GM21576 (cell line): ENCODE measurements around the gene PRELID2.
"Not testable (repeated sequence)": the region's sequence is repeated elsewhere in the genome, so short reads cannot be mapped to it uniquely, and the experiment has no call there.

ENCODE experiments used
- ATAC-seq: cut with Tn5 transposase; IDR thresholded peaks from one replicate; pipeline ENCODE4 v1.9.1; 2021; ENCODE audit warnings: mild to moderate bottlenecking, moderate library complexity; ENCODE audit not compliant: unreplicated experiment

PRELID2 gene

DNA sequence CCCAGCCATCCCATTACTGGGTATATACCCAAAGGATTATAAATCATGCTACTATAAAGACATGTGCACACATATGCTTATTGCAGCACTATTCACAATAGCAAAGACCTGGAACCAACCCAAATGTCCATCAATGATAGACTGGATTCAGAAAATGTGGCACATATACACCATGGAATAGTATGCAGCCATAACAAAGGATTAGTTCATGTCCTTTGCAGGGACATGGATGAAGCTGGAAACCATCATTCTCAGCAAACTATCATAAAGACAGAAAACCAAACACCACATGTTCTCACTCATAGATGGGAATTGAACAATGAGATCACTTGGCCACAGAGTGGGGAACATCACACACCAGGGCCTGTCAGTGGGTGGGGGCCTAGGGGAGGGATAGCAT lies 36.6 kb downstream of the PRELID2 start:
- ATAC-seq: not testable (repeated sequence)

DNA sequence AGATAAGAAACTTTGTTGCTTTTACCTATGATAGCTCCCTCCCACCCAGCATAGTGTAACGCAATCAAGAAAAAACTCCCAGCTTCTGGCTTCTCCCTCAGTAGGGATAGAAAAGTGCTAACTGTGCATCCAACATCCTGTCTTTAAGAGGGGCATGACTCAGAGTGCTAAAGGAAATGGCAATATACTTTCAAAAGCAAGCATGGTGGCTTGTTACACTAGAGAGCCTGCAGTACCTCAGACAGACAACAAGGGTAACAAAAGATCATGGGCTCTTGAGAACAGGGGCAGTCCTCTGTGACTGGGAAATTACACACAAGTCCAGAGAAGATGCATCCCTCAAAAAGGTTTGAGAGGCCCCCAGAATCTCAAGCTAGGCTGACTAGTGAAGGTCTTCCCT lies 37.8 kb downstream of the PRELID2 start:
- no peak for ATAC-seq

DNA sequence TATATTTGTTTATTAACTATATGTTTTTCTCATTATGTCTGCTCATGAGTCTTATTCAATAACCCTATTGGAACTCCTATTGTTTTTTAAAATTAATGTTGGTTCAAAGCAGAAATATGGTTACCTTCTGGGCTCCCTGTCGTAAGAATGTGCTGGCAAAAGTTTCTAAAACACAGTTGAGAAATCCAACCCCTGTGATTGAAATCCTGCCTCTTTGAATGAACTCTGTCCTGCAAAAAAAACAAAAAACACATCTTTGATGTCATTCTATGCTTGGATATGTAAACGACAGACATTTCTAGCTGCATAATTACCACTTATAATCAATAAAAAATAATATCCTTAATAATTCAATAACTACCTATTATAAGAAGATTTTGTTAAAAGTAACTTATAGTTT lies 38.8 kb downstream of the PRELID2 start:
- no peak for ATAC-seq

DNA sequence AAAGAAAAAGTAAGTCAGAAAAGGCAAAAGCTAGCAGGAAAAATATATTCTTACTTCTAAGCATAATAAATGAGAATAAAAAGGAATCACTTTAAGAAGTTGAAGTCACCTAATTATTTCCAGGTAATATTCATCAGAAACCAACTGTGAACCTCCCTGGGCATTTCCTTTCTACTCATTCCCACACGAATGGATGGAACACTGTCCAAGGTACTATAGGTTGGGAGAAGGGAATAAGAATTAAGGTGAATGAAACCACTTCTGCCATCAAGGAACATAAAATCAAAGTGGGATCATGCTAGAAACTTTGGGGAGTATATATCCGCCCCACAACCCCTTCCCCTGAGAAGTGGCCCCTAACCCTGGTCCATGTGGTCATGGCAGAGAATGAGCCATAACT lies 41.6 kb downstream of the PRELID2 start:
- no peak for ATAC-seq

DNA sequence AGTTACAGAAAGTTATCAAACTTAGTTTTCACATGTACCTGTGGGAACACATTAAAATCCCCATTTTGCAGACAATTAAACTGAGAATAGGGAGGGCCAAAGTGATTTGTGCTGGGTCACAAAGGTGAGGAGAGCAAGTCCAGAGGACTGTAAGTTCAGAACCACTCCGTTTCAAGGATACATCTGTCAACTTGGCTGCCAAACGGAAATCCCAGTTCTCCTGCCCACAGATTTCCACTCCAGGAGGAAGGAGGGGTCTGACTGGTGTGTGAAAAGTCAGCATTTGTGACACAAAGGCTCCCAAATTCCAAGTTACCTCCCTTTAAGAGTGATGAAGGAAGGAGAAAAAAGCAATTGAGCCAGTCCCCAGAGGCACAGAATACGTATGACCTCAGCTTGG lies 42.3 kb downstream of the PRELID2 start:
- no peak for ATAC-seq

DNA sequence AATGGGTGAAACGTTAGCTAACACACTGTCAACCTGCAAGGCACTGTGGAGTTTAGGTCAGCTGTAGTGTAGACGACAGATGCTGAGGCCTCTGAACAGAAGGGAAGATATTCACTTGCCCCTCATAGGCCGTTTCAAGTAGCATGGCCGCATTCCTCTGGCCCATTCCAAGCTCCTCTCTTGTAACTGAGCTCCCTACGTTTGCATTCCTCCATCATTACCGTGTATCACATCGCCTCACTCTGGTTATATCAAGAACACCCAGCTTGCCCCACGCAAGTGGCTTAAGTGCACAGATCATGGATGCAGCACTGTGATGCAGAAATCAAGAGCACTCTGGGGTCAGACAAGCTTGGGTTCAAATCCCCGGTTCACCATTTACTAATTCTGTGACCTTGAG lies 43.3 kb downstream of the PRELID2 start:
- ATAC-seq: no peak

DNA sequence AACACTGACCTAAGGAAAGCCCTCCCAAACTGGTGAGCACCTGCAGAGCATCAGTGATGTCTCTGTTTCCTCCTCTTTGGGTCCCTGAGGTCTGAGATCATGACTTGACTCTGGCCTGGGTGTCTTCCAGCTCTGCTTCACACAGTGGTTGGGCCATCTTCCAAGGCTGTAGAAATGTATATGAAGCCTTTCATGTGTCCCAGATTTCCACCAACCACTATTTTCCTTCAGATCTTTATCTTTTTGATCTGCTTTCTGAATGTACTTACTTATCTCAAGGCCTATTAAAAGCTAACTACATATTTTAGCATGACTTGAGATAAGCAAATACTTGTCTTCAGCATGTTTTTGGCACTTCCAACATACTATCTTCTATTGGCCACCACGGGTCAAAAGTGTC lies 47.1 kb downstream of the PRELID2 start:
- ATAC-seq: no peak

DNA sequence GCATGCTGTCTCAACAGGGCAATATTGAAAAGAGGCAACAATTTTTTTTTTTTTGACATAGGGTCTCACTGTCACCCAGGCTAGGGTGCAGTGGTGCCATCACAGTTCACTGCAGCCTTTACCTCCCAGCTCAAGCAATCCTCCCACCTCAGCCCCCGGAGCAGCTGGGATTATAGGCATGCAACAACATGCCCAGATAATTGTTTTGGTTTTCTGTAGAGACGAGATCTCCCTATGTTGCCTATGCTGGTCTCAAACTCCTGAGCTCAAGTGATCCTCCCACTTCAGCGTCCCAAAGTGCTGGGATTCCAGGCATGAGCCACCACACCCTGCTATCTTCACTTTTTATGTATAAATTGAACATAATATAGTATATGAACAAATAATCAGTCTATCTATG lies 47.6 kb downstream of the PRELID2 start:
- ATAC-seq: no peak

DNA sequence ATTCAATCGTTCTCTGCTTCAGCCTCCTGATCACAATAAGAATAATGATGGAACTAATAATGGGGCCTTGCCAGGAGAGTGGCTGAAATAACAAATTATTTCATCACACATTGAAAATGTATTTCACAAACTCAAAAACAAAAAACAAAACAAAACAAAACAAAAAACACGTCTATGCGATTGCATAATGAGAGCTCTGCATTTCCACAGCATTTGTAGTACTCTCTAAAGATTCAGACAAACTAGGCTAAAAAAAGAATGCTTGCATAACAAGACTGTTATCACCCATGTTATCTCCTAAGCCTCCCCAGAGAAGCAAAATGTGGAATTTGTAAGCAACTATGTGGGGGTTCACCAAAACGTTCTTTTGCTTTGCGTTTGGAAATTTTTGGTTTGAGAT lies 48.1 kb downstream of the PRELID2 start:
- no peak for ATAC-seq

DNA sequence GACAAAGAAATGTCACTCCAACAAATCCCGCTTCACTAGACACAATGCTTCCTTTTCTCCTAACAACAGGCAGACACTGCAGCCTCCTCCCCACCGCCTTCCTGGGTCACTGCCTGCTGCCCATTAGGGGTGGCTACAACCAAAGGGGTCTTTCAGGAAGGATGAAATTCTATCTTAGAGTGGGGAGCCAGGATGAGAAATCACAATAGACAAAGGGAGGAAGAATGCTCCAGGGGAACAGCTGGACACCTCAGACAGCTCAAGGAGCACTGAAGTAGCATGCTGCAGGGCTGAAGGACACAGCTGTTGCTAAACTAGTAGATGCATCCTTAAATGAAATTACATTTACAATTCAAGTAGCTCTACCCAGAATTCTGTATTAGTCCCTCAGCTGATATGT lies 54.2 kb downstream of the PRELID2 start:
- ATAC-seq: no peak

DNA sequence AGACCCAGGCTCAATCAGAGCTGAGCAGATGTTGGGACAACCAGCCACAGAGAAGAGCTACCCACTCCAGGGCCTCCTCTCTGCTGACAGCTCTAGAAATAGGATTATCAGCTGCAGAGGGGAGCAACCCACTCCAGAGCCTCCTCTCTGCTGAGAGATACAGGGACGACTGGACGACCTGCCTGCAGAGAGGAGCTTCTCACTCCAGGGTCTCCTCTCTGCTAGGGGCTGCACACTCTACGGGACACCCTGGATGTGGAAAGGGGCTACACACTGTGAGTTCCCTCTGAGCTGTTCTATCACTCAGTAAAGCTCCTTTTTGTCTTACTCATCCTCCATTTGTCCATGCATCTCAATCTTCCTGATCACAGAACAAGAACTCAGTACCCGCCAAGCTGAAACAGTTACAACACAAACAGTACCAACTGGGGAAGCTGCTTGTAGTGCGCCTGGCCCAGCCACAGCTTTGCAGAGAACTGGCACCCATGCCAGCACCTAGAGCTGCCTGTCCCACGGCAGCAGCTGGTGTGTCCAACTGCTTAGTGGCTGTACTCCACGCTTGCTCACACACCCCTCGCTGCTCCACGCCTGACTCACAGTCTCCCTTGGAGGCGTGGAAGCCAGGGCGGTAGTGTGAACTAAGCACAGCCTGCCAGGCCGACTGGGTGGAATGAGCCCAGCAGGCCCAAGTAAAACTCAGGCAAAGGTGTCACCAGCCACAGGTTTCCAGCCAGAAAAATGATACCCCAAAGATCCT lies 56.8 kb downstream of the PRELID2 start:
- no peak for ATAC-seq

DNA sequence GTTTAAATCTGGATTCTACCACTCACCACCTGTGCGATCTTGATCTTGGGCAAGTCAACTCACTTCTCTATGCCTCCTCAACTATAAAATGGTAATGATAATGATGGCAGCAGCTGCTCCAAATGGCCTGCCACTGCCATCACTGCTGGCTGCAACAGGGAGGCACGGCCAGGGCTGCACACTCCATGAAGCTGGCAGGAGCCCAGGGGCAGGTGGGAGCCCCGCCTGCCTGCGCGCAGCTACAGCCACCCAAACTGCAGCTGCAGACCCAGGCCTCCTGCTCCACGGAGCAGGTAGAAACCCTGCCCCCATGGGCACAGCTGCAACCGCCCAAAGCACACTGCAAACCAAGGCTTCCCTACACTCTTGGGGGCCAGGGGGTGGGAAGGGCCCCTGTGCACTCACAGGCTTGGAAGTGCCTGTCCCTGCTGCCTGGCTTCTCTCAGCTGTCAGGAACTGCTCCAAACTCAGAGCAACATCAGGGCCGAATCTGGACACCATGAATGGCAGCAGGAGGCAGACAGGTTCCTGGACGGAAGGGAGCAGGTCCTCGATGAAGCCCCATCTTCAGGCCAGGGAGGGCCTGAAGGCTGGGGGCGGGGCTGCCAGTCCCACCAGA lies 57.6 kb downstream of the PRELID2 start:
- no peak for ATAC-seq

DNA sequence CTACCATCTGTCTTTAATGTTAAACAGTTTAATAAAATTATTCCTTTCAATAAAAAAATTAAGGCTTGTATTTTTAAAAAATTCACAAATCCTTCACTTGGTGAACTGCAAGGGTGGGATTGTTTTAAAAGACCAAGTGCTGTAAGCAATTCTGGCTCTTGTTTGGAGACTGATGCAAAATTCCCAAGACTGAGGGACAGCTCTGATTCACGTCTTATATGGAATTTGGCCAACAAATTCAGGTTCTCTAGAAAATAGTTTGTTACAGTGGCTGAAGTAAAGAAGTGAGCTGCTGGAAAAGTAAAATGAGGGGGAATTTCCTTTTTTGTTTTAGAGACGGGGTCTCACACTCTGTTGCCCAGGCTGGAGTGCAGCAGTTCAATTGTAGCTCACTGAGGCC lies 58.3 kb downstream of the PRELID2 start:
- no peak for ATAC-seq

DNA sequence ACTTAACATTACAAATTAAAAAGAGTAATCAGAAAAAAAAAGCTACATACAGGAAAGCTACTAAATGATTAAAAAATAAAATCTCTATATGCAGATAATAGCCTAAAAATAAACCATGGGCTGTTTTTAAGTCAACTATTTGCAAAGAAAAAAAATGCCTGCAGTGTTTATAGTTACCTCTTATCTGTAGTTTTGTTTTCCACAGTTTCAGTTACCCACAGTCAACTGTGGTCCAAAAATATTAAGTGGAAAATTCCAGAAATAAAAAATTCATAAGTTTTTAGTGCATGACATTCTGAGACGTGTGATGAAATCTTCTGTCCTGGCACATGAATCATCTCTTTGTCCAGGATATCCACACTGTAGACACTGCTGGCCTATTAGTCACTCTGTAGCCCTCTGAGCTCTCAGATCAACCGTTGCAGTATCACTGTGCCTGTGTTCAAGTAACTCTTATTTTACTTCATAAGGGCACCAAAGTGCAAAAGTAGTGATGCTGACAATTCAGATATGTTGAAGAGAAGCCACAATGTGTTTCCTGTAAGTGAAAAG lies 59.2 kb downstream of the PRELID2 start:
- ATAC-seq: no peak

DNA sequence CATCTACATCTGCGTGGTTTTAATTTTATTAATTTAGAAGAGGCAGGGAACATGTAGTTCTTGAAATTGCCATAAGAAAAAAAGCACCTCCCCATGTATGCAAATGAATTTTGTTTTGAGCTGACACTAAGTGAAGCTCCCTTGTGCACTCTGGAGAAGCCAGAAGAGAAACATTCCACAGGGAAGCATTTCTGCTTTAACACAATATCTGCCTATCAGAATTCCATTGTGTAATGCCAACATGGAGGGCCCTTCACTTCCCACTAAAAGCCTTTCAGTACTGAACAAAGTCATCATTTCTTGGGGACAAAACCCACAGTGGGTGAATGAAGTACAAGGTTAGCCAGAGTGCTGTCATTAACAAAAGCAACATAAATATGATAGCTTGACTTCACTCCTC lies 59.7 kb downstream of the PRELID2 start:
- ATAC-seq: no peak

DNA sequence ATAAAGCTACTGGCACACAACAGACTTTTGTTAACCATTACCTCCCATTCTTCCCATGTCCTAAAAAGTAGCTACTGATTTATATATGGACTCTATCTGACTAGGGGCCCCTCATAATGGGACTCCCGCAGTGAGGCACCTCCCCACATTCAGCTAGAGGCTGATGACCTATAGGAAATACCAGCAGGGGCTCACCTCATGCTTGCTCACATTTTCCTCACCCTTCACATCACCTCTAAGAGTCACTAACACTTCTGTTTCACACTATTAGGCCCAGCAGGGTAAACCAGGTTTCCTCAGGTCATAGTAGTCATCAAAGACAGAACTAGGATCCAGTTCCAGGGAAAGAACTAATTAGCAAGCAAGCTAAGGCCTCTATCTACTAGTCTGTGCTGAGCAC lies 60.7 kb downstream of the PRELID2 start:
- ATAC-seq: no peak

DNA sequence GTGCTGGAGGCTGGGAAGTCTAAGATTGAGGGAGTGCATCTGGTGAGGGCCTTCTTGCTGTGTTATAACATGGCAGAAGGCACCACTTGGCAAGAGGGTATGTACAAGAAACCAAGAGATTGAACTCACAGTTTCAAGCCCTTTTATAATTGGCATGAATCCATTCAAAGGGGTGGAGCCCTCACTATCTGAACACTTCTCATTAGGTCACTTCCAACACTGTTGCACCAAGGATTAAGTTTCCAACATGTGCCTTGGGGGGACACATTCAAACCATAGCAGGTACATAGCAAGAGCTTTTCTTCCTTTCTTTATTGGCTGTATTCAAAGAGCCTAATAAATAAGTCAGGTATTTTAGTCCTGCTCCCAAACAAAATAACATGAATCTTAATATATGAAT lies 62.7 kb downstream of the PRELID2 start:
- ATAC-seq: no peak

DNA sequence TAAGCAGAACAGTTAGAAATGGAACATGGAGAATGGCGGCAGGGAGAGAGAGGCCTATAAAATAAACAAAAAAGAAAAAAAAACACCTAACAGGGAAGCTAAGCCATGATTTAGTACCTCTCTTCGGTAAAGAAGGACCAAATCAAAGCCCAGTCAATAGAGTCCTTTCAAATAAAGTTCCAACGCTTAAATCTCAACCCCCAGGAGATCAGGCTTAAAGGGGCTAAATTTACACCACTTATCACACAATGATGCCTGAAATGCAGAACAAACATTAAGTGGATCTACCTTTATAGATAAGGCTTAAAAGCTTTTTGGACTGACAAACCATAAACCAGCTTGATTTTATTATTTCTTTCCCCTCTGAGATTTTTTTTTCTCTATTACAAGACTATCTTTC lies 66.3 kb downstream of the PRELID2 start:
- ATAC-seq: no peak

DNA sequence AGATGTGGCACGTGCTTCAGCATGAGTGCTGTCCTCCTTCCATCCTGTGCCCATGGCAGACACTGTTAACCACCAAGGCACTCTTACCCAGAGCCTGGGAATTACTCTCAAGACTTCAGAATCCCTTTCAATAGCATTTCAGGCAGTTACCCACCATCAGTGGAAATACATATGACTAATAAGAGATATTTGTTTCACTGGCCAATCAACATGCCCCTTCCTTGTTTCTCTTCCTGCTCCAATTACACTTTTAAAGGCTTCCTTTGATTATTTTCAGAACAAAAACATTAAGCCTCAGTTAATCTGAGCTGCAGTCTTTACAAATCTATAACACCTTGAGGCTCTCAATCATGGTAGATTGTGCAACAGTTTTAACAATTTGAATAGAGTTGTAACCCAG lies 70.8 kb downstream of the PRELID2 start:
- ATAC-seq: no peak

DNA sequence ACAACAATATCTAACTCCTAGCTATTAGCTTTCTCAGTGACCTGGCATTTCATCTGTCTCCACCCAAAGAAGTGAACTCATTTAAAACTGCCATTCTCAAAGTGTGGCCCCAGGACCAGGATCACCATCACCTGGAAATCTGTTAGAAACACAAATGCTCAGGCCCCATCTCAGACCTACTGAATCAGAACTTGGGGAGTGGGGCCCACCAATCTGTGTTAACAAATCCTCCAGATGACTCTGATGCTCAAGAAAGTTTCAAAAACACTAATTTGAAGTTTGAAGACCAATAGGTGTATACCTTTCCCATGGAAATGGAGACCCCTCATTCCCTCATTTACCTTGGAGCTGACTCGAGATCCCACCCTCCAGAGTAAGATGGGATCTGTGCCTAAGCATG lies 72.3 kb downstream of the PRELID2 start:
- no peak for ATAC-seq

DNA sequence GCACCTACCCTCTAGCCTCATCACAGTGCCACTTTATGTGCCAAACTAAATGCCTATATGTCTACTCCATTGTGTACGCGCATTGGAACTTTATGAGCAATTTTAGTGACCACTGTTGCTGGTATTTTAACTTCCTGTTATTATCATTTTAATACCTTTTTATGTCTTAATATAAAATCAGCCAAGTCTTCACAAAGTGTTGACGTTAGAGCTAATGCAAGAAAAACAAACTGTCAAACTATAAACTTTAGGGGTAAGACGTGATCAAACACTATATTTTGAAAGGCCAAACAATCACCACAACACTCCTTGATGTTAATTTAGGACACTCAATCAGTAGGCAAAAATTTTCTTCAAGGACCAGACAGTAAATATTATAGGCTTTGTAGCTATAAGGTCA lies 73.9 kb downstream of the PRELID2 start:
- no peak for ATAC-seq

DNA sequence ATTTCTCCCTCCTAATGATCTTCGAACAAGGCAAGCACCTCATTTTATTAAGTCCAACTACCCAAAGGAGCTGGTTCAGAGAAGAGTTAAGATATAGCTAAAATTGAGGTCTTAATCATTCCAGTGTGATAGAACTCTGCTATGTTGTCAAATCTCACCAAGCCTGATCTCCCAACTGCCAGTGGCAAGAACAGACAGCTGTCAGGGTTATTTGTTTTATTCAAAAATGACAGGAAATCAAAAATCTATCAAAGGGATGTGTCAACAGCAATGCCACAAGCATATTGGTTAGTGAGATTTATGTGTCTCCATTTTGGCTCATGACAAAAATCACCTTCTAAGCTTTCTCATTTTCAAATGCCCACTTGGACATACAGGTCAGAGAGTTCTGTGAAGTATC lies 74.5 kb downstream of the PRELID2 start:
- no peak for ATAC-seq

DNA sequence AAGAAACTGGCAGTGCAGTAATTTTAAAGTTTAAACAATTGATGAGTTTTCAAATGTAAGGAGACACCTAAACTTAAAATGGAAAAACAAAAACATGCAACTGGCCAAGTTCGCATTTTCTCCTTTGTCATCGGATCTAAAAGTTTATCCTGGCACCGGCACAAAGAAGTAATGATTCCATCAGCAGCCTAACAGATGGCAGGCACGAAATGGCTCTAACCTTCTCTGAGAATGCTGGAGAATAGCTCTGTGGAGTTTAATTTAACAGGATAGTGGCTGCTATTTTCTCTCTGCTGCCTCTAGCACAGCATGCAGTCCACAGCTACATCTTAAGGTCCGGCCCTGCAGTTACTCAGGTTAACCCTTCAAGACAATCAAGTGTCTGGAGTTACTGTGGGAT lies 82.2 kb downstream of the PRELID2 start:
- no peak for ATAC-seq
